IMR-90 (cell line): ENCODE data around the gene EMD. TPM values are rescaled to one million over a fixed set of nuclear protein-coding genes. Genes with fewer than 3 reads are reported as not detected.

Experiments used
- ATAC-seq: fragments of 200-7000 bp; cut with Tn5 transposase; 2 replicates; pipeline ENCODE4 v1.9.1; 2020; ENCODE audit warnings: low read depth, mild to moderate bottlenecking, moderate library complexity
- BruUV-seq: library from RNA; stranded (reverse); fragments of 400-500 nt; replicated peaks from 2 replicates; lab custom pipeline; 2021; lab: Mats Ljungman, UMichigan
- CTCF ChIA-PET: fragments of 300-600 bp; formaldehyde crosslinking; extraction: SDS; loops from one replicate; lab custom pipeline; 2021; ENCODE audit warnings: antibody characterized with exemption; lab: Yijun Ruan, JAX
- POLR2A ChIA-PET: fragments of 300-600 bp; sonication (Branson Sonifier 250); formaldehyde crosslinking; loops from one replicate; lab custom pipeline; 2022; ENCODE audit warnings: antibody characterized with exemption; ENCODE audit not compliant: unreplicated experiment; lab: Charles Lee
- DNase-seq: peaks from one replicate; pipeline ENCODE4 v3.0.0; 2013
- H2AFZ ChIP-seq: replicated peaks from 2 replicates; pipeline ENCODE3; 2013; ENCODE audit warnings: low read length, mild to moderate bottlenecking; ENCODE audit not compliant: poor library complexity
- H2AK5ac ChIP-seq: 2 replicates; pipeline ENCODE4 v1.6.1; 2013; ENCODE audit warnings: low read depth, low read length, inconsistent platforms
- H2AK9ac ChIP-seq: replicated peaks from 2 replicates; pipeline ENCODE3; 2013; ENCODE audit warnings: mild to moderate bottlenecking, low read depth, low read length, moderate library complexity; ENCODE audit not compliant: poor library complexity
- H2BK120ac ChIP-seq: 2 replicates; pipeline ENCODE4 v1.6.1; 2013; ENCODE audit warnings: low read depth, low read length, inconsistent platforms
- H2BK15ac ChIP-seq: 3 replicates; pipeline ENCODE4 v1.6.1; 2013; ENCODE audit warnings: low read depth, low read length, inconsistent platforms
- H2BK20ac ChIP-seq: 2 replicates; pipeline ENCODE4 v1.6.1; 2013; ENCODE audit warnings: low read depth, mild to moderate bottlenecking, inconsistent platforms, low read length, moderate library complexity
- H2BK5ac ChIP-seq: 2 replicates; pipeline ENCODE4 v1.6.1; 2013; ENCODE audit warnings: mild to moderate bottlenecking, low read depth, low read length, inconsistent platforms; ENCODE audit not compliant: poor library complexity, severe bottlenecking
- H3K14ac ChIP-seq: replicated peaks from 2 replicates; pipeline ENCODE4 v1.6.1; 2013; ENCODE audit warnings: low read depth, low read length, inconsistent platforms
- H3K18ac ChIP-seq: 2 replicates; pipeline ENCODE4 v1.6.1; 2013; ENCODE audit warnings: low read depth, low read length, control low read depth
- H3K23ac ChIP-seq: 2 replicates; pipeline ENCODE4 v1.6.1; 2013; ENCODE audit warnings: low read depth, low read length, inconsistent platforms
- H3K27ac ChIP-seq: 2 replicates; pipeline ENCODE4 v1.5.1; 2013; ENCODE audit warnings: mild to moderate bottlenecking, control low read depth, low read length; ENCODE audit not compliant: insufficient read depth
- H3K27me3 ChIP-seq: 2 replicates; pipeline ENCODE4 v1.6.1; 2013; ENCODE audit warnings: low read length; ENCODE audit not compliant: control insufficient read depth, insufficient read depth
- H3K36me3 ChIP-seq: 2 replicates; pipeline ENCODE4 v1.6.1; 2013; ENCODE audit warnings: low read length, mixed read lengths; ENCODE audit not compliant: control insufficient read depth, insufficient read depth
- H3K4ac ChIP-seq: 2 replicates; pipeline ENCODE4 v1.6.1; 2013; ENCODE audit warnings: low read depth, low read length, inconsistent platforms
- H3K4me1 ChIP-seq: 2 replicates; pipeline ENCODE4 v1.6.1; 2013; ENCODE audit warnings: low read length, mixed read lengths; ENCODE audit not compliant: control insufficient read depth, insufficient read depth
- H3K4me2 ChIP-seq: 2 replicates; pipeline ENCODE4 v1.6.1; 2013; ENCODE audit warnings: low read depth, mild to moderate bottlenecking, control low read depth, low read length, moderate library complexity
- H3K4me3 ChIP-seq: 2 replicates; pipeline ENCODE4 v1.5.1; 2013; ENCODE audit warnings: low read depth, mild to moderate bottlenecking, control low read depth, low read length, moderate library complexity; ENCODE audit not compliant: insufficient read depth
- H3K56ac ChIP-seq: 2 replicates; pipeline ENCODE4 v1.6.1; 2013; ENCODE audit warnings: low read length, inconsistent platforms; ENCODE audit not compliant: insufficient read depth; ENCODE audit errors: extremely low read depth
- H3K79me1 ChIP-seq, 2 experiments: 2 replicates each; pipeline ENCODE4 v1.6.1; 2013; ENCODE audit warnings: low read length in 2 of 2, inconsistent platforms in 1 of 2, low read depth in 1 of 2
- H3K9ac ChIP-seq: 2 replicates; pipeline ENCODE4 v1.6.1; 2013; ENCODE audit warnings: low read depth, low read length, control low read depth
- H3K9me1 ChIP-seq: 2 replicates; pipeline ENCODE4 v1.6.1; 2013; ENCODE audit warnings: low read length, inconsistent platforms; ENCODE audit not compliant: insufficient read depth
- H3K9me3 ChIP-seq: 2 replicates; pipeline ENCODE4 v1.6.1; 2013; ENCODE audit warnings: low read length; ENCODE audit not compliant: control insufficient read depth, insufficient read depth
- H4K20me1 ChIP-seq: 2 replicates; pipeline ENCODE4 v1.6.1; 2013; ENCODE audit warnings: low read length, inconsistent platforms; ENCODE audit not compliant: insufficient read depth
- H4K5ac ChIP-seq: 2 replicates; pipeline ENCODE4 v1.6.1; 2013; ENCODE audit warnings: mild to moderate bottlenecking, low read depth, low read length, control low read depth
- H4K8ac ChIP-seq, 2 experiments: 2 replicates each; pipeline ENCODE4 v1.6.1; 2013; ENCODE audit warnings: low read depth in 2 of 2, low read length in 2 of 2, control low read depth in 1 of 2, inconsistent platforms in 1 of 2
- H4K91ac ChIP-seq: 2 replicates; pipeline ENCODE4 v1.6.1; 2013; ENCODE audit warnings: low read depth, low read length, inconsistent platforms; ENCODE audit not compliant: insufficient read depth
- BHLHE40 ChIP-seq: fragments of 150-350 bp; IDR thresholded peaks from 2 replicates; pipeline ENCODE4 v1.6.1; 2016; ENCODE audit warnings: mild to moderate bottlenecking, low read depth, low read length
- CEBPB ChIP-seq: IDR thresholded peaks from 2 replicates; pipeline ENCODE4 v1.6.1; 2012; ENCODE audit warnings: low read depth, low read length, improper control_type of control experiment
- CHD1 ChIP-seq: IDR thresholded peaks from 2 replicates; pipeline ENCODE4 v1.6.1; 2012; ENCODE audit warnings: low read depth, low read length, improper control_type of control experiment
- CTCF ChIP-seq: conservative IDR thresholded peaks from 2 replicates; pipeline ENCODE4 v1.5.1; 2012; ENCODE audit warnings: mild to moderate bottlenecking, low read depth, low read length, improper control_type of control experiment
- ELK1 ChIP-seq: fragments of 150-350 bp; IDR thresholded peaks from 2 replicates; pipeline ENCODE4 v1.6.1; 2016; ENCODE audit warnings: low read depth, mild to moderate bottlenecking, low read length, moderate library complexity, borderline replicate concordance
- MAZ ChIP-seq: IDR thresholded peaks from 2 replicates; pipeline ENCODE4 v1.6.1; 2012; ENCODE audit warnings: low read depth, mild to moderate bottlenecking, low read length, improper control_type of control experiment, moderate library complexity, borderline replicate concordance
- MXI1 ChIP-seq: IDR thresholded peaks from 2 replicates; pipeline ENCODE4 v1.6.1; 2012; ENCODE audit warnings: low read depth, mild to moderate bottlenecking, low read length, moderate library complexity, borderline replicate concordance
- NFE2L2 ChIP-seq: fragments of 150-350 bp; IDR thresholded peaks from 2 replicates; pipeline ENCODE4 v1.6.1; 2016; ENCODE audit warnings: low read depth, mild to moderate bottlenecking, low read length
- RAD21 ChIP-seq: IDR thresholded peaks from 2 replicates; pipeline ENCODE4 v1.6.1; 2012; ENCODE audit warnings: low read length, improper control_type of control experiment
- RCOR1 ChIP-seq: IDR thresholded peaks from 2 replicates; pipeline ENCODE4 v1.6.1; 2012; ENCODE audit warnings: mild to moderate bottlenecking, low read length, improper control_type of control experiment; ENCODE audit not compliant: insufficient replicate concordance
- RFX5 ChIP-seq: IDR thresholded peaks from 2 replicates; pipeline ENCODE4 v1.8.0; 2012; ENCODE audit warnings: low read depth, mild to moderate bottlenecking, low read length, moderate library complexity
- USF2 ChIP-seq: fragments of 150-350 bp; IDR thresholded peaks from 2 replicates; pipeline ENCODE4 v1.6.1; 2017; ENCODE audit warnings: mild to moderate bottlenecking, antibody characterized with exemption, low read length, low read depth
- WGBS, 2 experiments: methylation state at CpG; one replicate each; pipeline versions ENCODE4 v1.1.5 to v1.1.7; 2013; ENCODE audit warnings: missing lambda C conversion rate in 2 of 2; ENCODE audit not compliant: insufficient read length in 1 of 2; ENCODE audit errors: extremely low coverage in 2 of 2; 5-methylcytosine and 5-hydroxymethylcytosine counted together
- dilution Hi-C: fragments of 300-500 bp; cut with HindIII; formaldehyde crosslinking; loops from one replicate; pipeline ENCODE4 v1.14.3; 2018; ENCODE audit warnings: low sequenced_read_pairs; ENCODE audit not compliant: unreplicated experiment
- in situ Hi-C: fragments of 300-500 bp; cut with MboI; formaldehyde crosslinking; loops from 3 replicates; pipeline ENCODE4 v1.14.3; 2019; ENCODE audit warnings: low sequenced_read_pairs, inconsistent platforms, mixed read lengths
- intact Hi-C: fragments of 100-400 bp; cut with micrococcal nuclease; formaldehyde crosslinking; loops from 2 replicates; pipeline ENCODE4 v1.10.0; 2022
- polyA plus RNA-seq, 3 experiments: library from polyadenylated mRNA; depleted of rRNA; stranded (reverse); fragments of >200 nt; gene quantifications; 2 replicates each; pipeline ENCODE4 v1.2.3, GENCODE V29; 2012; ENCODE audit warnings: low replicate concordance in 1 of 3
- total RNA-seq: library from RNA; depleted of rRNA; stranded (reverse); fragments of >200 nt; gene quantifications from 2 replicates; pipeline ENCODE4 v1.2.3, GENCODE V29; 2012

Gene EMD
- total and polyA plus RNA-seq, 2 of the 4 experiments (the other 2 are of a cell fraction), result 9.9 to 80.6 TPM

GRCh38 chrX:154376774-154377173 lies 2.3 kb upstream of the EMD start:
- in situ Hi-C loops (no loop called here), intact Hi-C loops (no loop called here), dilution Hi-C loops (no loop called here)
- TF ChIP-seq BHLHE40 (no peak), ELK1 (no peak), CHD1 (no peak), RFX5 (no peak), MXI1 (no peak), RCOR1 (no peak), USF2 (no peak), NFE2L2 (no peak), MAZ (no peak), RAD21 (no peak), CEBPB (no peak), CTCF (no peak)
- H3K56ac ChIP-seq, result no peak overlapping the region
- no peak overlapping the region for H3K4me3 ChIP-seq
- H4K20me1 ChIP-seq, result peaks cover 17% of the 10 kb centered on the region
- peaks cover 11% of the 10 kb centered on the region; the same call in 1 of the 2 replicates for H3K36me3 ChIP-seq
- peaks cover 0 to 25% of the 10 kb centered on the region in 2 experiments; a peak in 3 of 4 replicates for H3K79me1 ChIP-seq
- peak overlapping the region; percentile 58; the same call in 1 of the 2 replicates for H2BK120ac ChIP-seq
- peak overlapping the region; percentile 29; the same call in 1 of the 2 replicates for H4K5ac ChIP-seq
- peak overlapping the region; percentile 6; the same call in 1 of the 2 replicates for H3K18ac ChIP-seq
- DNase-seq (peak; percentile 24), ATAC-seq (no peak)
- peak overlapping the region; percentile 47 to 65; a peak in 2 of 4 replicates for H4K8ac ChIP-seq
- H3K4ac ChIP-seq, result peak overlapping the region; percentile 61
- no peak overlapping the region for H3K23ac ChIP-seq
- peak overlapping the region; percentile 86 for H2BK5ac ChIP-seq
- no TSS peak for BruUV-seq
- H3K4me2 ChIP-seq, result no peak overlapping the region; the same call in 1 of the 2 replicates
- H2AFZ ChIP-seq, result no peak overlapping the region
- H3K9ac ChIP-seq, result peak overlapping the region; percentile 62
- H3K27me3 ChIP-seq, result no peaks in the 10 kb centered on the region
- H3K9me3 ChIP-seq, result no peaks in the 10 kb centered on the region
- ChIA-PET CTCF (no interaction called here), POLR2A (no interaction called here)
- H3K9me1 ChIP-seq, result 0 out of 2 replicates have a peak, but pooled peaks cover 5% of the 10 kb centered on the region
- H2BK20ac ChIP-seq, result no peak overlapping the region
- H3K4me1 ChIP-seq, result peaks cover 13% of the 10 kb centered on the region
- H3K27ac ChIP-seq, result peak overlapping the region; percentile 94; the same call in 1 of the 2 replicates
- no peak overlapping the region for H3K14ac ChIP-seq
- no peak overlapping the region for H2BK15ac ChIP-seq
- H2AK5ac ChIP-seq, result peak overlapping the region; percentile 81
- H4K91ac ChIP-seq, result peak overlapping the region; percentile 54; the same call in 1 of the 2 replicates
- peak overlapping the region; percentile 91 for H2AK9ac ChIP-seq
- WGBS, 2 experiments, result 82% methylated on average over 2 of the region's 3 CpGs; no CpG with 5 or more reads in 1 of the 2 experiments
